ENCODE results near the gene SOHLH2. TPM values are rescaled to one million over a fixed set of nuclear protein-coding genes. Genes with fewer than 3 reads are reported as not detected.

Gene SOHLH2
- total RNA-seq, 1 donor from 2014 or later: not detected

DNA sequence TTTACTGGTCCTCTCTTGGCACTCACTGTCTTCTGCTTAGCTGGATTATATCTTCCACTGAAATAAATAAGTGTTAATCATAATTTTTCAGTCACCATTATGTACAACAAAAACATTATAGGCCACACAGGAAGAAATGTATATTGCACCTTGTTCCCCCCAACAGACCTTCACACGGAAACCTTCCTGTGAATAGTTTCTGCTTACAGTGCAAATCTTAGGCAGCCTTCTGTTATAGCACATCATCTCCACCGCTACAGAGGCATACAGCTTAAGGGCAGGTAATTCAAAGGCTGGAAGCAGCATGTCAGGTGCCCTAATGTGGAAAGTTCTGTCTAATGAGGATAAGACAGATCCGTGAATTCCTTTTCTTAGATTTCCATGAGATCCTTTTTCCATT, 16.9 kb upstream of the SOHLH2 start:
- ATAC-seq (no peak), DNase-seq (no peak)
- Histone ChIP-seq H3K27me3 (no peaks in the 10 kb centered on the region), H3K27ac (no peak overlapping the region), H3K36me3 (no peaks in the 10 kb centered on the region), H3K9me3 (no peaks in the 10 kb centered on the region), H3K4me3 (no peak overlapping the region), H3K4me1 (no peaks in the 10 kb centered on the region)
- TF ChIP-seq, protein P1, sequence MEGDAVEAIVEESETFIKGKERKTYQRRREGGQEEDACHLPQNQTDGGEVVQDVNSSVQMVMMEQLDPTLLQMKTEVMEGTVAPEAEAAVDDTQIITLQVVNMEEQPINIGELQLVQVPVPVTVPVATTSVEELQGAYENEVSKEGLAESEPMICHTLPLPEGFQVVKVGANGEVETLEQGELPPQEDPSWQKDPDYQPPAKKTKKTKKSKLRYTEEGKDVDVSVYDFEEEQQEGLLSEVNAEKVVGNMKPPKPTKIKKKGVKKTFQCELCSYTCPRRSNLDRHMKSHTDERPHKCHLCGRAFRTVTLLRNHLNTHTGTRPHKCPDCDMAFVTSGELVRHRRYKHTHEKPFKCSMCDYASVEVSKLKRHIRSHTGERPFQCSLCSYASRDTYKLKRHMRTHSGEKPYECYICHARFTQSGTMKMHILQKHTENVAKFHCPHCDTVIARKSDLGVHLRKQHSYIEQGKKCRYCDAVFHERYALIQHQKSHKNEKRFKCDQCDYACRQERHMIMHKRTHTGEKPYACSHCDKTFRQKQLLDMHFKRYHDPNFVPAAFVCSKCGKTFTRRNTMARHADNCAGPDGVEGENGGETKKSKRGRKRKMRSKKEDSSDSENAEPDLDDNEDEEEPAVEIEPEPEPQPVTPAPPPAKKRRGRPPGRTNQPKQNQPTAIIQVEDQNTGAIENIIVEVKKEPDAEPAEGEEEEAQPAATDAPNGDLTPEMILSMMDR (IDR thresholded peaks at IDR 0.05): no peak
- intact Hi-C loops (cut with DNase I): no loop called here

DNA sequence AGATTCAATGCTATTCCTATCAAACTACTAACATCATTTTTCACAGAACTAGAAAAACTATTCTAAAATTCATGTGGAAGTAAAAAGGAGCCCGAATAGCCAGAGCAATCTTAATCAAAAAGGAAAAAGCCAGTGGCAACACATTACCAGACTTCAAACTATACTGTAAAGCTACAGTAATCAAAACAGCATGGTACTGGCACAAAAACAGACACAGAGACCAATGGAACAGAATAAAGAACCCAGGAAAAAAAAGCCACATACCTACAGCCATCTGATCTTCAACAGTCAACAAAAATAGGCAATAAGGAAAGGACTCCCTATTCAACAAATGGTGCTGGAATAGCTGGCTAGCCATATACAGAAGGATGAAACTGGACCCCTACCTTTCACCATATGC, 10.4 kb upstream of the SOHLH2 start:
- Histone ChIP-seq H3K27ac (no peak overlapping the region), H3K27me3 (no peaks in the 10 kb centered on the region), H3K9me3 (no peaks in the 10 kb centered on the region), H3K4me3 (no peak overlapping the region), H3K4me1 (no peaks in the 10 kb centered on the region), H3K36me3 (no peaks in the 10 kb centered on the region)
- intact Hi-C loops (cut with DNase I): no loop called here
- ATAC-seq (no peak), DNase-seq (no peak)
- TF ChIP-seq, protein P1 (IDR thresholded peaks at IDR 0.05): no peak

- Histone ChIP-seq H3K36me3 (no peaks in the 10 kb centered on the region), H3K27me3 (no peaks in the 10 kb centered on the region), H3K4me1 (no peaks in the 10 kb centered on the region), H3K27ac (no peak overlapping the region), H3K4me3 (no peak overlapping the region), H3K9me3 (no peaks in the 10 kb centered on the region)
- no peak for DNase-seq
- intact Hi-C loops (cut with DNase I): no loop called here
- ATAC-seq: no peak
- TF ChIP-seq, protein P1 (IDR thresholded peaks at IDR 0.05): no peak
Measured at GRCh38 chr13:36219883-36220282, 5.5 kb upstream of the SOHLH2 start.

DNA sequence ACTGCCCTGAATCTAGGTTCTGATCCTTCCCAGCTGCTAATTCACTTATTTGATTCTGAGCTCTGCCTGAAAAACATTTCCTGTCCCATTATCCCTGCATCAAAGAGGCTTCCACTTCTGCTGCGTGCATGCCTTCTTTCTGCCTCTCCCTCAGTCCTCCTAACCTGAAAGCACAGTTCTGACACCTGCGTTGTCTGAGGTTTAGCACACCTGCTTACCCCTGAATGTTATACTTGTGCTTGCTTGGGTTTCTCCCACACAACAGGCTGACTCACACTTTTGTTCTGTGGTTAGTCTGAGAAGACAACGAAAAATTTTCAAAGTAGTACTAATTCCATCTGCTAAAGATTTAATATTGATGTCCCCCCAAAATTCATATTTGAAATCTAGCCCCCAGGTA, 3.1 kb upstream of the SOHLH2 start:
- DNase-seq (no peak), ATAC-seq (no peak)
- Histone ChIP-seq H3K4me1 (no peaks in the 10 kb centered on the region), H3K27ac (no peak overlapping the region), H3K27me3 (no peaks in the 10 kb centered on the region), H3K9me3 (no peaks in the 10 kb centered on the region), H3K36me3 (no peaks in the 10 kb centered on the region), H3K4me3 (no peak overlapping the region)
- TF ChIP-seq, protein P1 (IDR thresholded peaks at IDR 0.05): no peak
- intact Hi-C loops (cut with DNase I): no loop called here

- no peaks in the 10 kb centered on the region for H3K9me3 ChIP-seq
- intact Hi-C loops (cut with DNase I): no loop called here
- ATAC-seq (no peak), DNase-seq (no peak)
- H3K36me3 ChIP-seq: no peaks in the 10 kb centered on the region
- no peaks in the 10 kb centered on the region for H3K27me3 ChIP-seq
- TF ChIP-seq, protein P1 (IDR thresholded peaks at IDR 0.05): no peak
- no peak overlapping the region for H3K4me3 ChIP-seq
- H3K4me1 ChIP-seq: no peaks in the 10 kb centered on the region
- H3K27ac ChIP-seq: no peak overlapping the region
Measured at GRCh38 chr13:36212789-36213188, 1.6 kb downstream of the SOHLH2 start.

DNA sequence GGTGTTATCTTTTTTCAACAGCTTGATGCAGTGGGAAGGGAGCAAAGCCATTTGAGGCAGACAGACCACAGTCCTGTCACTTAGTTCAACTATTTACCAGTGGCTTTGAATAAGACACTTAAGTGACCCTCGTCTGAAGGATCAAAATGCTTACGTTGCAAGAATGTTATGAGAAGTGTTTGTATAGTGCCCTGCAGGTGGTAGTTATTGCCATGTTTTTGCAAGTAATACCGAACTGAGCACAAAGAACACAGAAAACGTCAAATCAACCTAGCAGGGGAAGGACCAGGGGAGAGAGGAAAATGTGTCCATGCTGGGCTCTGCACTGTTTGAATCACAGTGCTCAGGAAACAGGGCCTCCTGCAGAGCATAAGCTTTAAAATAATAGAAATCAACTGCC, 2.8 kb downstream of the SOHLH2 start:
- Histone ChIP-seq H3K27me3 (no peaks in the 10 kb centered on the region), H3K27ac (no peak overlapping the region), H3K4me3 (no peak overlapping the region), H3K9me3 (no peaks in the 10 kb centered on the region), H3K4me1 (no peaks in the 10 kb centered on the region), H3K36me3 (no peaks in the 10 kb centered on the region)
- ATAC-seq: peak; percentile 55
- DNase-seq: no peak
- intact Hi-C loops (cut with DNase I): no loop called here
- TF ChIP-seq, protein P1 (IDR thresholded peaks at IDR 0.05): no peak

Measured in upper lobe of right lung (tissue), 1 donor.